Measurements from ENCODE around the gene JARID2.

DNA sequence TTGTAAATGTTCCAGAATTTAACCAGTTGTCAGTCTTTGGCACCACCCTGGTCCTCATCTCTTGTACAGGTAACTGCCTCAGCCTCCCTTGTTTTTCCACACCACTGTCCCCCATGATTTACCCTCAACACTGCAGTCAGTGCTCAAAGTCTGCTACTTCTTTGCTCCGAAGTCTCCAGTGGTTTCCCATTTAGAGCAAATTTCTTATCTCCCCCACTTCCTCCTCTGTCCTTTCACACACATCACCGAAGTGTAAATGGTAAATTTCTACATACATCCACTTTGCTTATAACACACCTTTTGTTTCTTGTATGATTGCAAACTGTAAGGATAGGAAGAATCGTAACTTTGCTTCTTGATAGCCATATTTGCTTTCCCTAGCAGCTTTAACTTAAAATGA is 115.3 kb downstream of the JARID2 start:
- TF ChIP-seq, protein P1, sequence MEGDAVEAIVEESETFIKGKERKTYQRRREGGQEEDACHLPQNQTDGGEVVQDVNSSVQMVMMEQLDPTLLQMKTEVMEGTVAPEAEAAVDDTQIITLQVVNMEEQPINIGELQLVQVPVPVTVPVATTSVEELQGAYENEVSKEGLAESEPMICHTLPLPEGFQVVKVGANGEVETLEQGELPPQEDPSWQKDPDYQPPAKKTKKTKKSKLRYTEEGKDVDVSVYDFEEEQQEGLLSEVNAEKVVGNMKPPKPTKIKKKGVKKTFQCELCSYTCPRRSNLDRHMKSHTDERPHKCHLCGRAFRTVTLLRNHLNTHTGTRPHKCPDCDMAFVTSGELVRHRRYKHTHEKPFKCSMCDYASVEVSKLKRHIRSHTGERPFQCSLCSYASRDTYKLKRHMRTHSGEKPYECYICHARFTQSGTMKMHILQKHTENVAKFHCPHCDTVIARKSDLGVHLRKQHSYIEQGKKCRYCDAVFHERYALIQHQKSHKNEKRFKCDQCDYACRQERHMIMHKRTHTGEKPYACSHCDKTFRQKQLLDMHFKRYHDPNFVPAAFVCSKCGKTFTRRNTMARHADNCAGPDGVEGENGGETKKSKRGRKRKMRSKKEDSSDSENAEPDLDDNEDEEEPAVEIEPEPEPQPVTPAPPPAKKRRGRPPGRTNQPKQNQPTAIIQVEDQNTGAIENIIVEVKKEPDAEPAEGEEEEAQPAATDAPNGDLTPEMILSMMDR (conservative IDR thresholded peaks at IDR 0.05; ENCODE audit: low read length): no peak
- no peak for TF ChIP-seq EZH2phosphoT487 (IDR thresholded peaks at IDR 0.05; ENCODE audit: borderline replicate concordance, low read depth, low read length)
